Skin epidermis (tissue), 12 donors: ENCODE data around the gene CTNNA1.
A peak's percentile ranks its signal among the peaks of the same experiment; 100 is the strongest.
"Not testable (repeated sequence)": the region's sequence is repeated elsewhere in the genome, so short reads cannot be mapped to it uniquely, and the experiment has no call there.

Experiments used
- H3K27ac ChIP-seq, 21 experiments: fragments of 200-600 bp; sonication (generic) in 11 of 21; one replicate each; pipeline ENCODE4 v1.5.0; 2020; ENCODE audit warnings: mild to moderate bottlenecking in 3 of 21, inconsistent platforms in 2 of 21, moderate library complexity in 2 of 21
- H3K4me3 ChIP-seq, 7 experiments: fragments of 200-600 bp; sonication (generic) in 2 of 7; one replicate each; pipeline ENCODE4 v1.5.0; 2020; ENCODE audit warnings: inconsistent platforms in 2 of 7, mild to moderate bottlenecking in 2 of 7, moderate library complexity in 1 of 7

The CTNNA1 gene

DNA sequence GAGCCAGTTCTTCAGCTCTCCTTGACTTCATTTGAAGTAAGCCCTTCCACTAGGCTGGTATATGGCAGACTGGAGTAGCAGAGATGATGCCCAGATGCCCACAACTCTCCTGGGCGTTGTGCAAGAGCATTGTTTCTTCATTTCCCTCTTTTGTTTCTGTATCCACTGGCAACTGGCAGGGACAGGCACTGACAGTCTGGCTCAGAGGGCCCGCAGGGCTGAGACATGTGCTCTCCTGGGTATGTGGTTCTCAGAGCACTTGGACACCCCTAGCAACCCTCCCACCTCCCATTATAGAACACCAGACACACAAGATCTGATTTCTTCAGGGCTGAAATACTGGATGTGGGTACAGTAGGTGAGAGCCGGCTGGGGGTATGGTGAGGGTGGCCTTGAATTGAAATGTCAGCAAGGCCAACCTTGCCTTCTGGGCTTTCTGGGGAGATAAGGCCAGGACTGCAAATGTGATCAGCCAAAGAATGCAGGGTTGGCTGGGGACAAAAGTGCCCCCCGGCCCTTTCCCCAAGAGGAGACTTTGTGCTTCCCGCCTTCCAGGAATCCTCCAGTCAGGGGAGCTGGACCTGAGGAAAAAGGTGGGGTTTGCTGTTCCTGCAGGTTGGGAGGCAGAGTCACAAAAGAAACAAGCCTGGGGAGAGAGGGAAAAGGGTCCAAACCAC is 28.6 kb upstream of the CTNNA1 start:
- Histone ChIP-seq H3K4me3 (no peak overlapping the region), H3K27ac (peak overlapping the region in 8 of 21 experiments; percentile 23 to 86 (median 51))

DNA sequence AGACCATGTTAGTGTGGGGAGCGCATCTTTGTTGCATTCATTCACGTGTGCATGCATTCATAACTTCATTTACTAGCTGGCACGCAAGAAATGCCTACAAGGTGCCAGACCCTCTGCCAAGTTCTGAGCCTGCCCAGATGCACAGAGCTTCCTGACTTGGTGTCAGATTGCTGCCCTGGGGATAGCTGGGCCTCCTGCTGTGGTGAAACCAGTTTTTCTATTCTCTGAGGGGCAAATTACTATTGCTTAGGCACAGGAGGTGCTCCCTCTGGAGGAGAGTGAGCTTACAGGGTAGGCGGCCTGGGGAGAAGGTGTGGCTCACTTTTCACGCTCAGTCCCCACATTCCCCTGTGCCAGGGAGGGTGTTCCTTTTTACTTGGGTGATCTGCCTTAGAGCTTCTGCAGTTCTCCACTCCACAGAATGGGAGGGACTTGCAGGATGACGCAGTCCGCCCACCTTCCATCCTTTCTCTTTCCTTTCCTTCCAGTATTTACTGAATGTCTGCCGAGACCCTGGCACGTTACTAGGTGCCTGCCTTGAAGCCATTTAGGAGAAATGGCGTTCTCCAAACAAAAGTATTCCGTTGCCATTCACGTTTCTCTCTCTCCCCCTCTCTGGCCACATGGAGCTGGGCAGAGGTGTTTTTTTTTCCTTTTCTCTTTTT is 27.9 kb upstream of the CTNNA1 start:
- Histone ChIP-seq H3K4me3 (no peak overlapping the region), H3K27ac (peak overlapping the region in 16 of 21 experiments; percentile 15 to 87 (median 75))

DNA sequence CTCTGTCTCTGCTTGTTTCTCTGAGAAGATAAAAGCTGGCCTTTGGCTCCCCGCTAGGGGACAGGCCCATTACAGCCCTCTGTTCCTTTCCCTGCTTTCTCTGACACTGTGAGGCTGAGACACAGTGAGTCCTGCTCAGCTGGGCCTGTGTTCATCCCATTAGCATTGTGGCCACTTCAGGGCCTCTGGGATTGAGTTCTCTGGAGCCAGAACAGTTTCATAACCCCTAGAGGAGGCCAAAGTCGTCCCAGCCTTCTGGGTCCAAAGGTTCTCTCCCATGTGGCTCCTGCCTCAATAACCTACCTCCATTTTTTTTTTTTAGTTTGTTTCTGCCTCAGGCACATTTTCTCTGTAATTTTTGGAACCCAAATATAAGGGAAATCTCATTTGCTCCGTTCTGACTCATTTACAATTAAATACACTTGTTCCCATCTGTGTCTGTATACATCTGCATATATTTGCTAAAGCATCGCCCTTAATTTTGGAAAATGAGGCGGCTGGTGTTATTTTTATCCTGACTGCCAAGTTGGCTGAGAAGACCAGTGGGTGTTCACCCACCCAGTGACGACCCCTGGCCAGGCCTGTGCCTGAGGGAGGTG is 27.3 kb upstream of the CTNNA1 start:
- no peak overlapping the region for H3K4me3 ChIP-seq

DNA sequence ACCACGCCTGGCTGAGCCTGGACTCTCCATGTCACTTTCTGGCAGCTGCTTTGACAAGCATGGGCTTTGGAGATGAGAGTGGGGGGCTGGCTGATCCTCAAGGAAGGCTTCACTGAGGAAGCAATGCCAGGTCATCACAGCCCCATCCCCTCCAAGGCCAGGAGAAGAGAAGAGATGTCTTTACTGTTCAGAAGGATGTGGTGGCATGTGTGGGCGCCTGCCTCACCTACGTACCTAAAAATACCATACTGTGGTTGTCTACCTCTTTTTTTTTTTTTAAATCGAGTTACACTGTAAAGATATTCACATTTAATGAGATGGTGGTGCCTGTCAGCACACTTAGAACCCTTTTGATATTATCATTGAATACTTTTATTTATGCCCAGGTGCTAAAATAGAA is 26.4 kb upstream of the CTNNA1 start:
- Histone ChIP-seq H3K4me3 (no peak overlapping the region), H3K27ac (peak overlapping the region in 5 of 21 experiments; percentile 66 to 87 (median 81))

More for the DNA sequence above, 27.3 kb upstream of the CTNNA1 start:
- H3K27ac ChIP-seq: peak overlapping the region in 16 of 21 experiments; percentile 15 to 87 (median 75)

DNA sequence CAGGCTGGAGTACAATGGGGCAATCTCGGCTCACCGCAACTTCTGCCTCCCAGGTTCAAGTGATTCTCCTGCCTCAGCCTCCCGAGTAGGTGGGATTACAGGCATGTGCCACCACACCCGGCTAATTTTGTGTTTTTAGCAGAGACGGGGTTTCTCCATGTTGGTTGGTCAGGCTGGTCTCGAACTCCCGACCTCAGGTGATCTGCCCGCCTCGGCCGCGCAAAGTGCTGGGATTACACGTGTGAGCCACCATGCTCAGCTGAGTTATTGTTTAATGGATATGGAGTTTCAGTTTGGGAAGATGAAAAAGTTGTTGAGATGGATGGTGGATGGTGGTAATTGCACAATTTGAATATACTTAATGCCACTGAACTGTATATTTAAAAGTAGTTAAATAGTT is 22.7 kb upstream of the CTNNA1 start:
- H3K4me3 ChIP-seq, H3K27ac ChIP-seq: not testable (repeated sequence)

DNA sequence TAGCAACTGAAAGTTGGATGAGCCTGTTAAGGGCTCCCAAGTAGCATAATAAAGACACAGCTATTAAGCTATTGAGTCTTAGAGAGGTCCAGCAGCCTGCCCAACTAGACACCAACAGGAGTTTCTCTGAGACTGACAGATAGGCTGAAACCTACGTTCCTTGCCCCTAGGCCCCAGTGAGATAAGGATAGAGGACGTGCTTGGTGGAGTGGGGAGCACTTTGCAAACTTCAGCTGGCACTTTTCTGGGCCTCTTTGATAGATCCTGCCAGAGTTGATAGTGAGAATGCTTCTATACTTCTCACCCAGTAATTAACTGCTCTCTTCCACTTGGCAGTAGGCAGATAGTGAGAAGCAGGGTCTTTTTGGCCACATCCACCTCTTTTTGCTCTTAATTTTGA is 20.8 kb upstream of the CTNNA1 start:
- no peak overlapping the region for H3K27ac ChIP-seq
- H3K4me3 ChIP-seq: no peak overlapping the region

DNA sequence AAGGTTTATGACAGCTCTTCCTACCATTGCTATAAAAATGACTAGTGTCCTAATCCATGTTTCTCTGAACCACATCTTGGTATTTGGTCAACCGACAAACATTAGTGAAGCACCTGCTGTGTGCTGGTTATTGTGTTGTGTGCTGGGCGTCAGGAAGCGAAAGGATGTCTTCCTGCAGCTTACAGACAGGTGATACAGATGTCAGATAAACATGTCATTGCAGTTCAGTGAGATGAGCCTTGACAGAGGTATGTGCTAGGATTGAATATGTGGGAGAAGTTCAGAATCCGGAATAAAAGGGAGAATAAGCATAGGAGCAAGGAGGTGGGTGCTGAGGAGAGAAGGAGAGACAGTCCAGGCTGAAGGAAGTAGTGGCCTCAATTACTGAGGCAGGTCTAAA is 20.3 kb upstream of the CTNNA1 start:
- no peak overlapping the region for H3K4me3 ChIP-seq
- H3K27ac ChIP-seq: no peak overlapping the region

DNA sequence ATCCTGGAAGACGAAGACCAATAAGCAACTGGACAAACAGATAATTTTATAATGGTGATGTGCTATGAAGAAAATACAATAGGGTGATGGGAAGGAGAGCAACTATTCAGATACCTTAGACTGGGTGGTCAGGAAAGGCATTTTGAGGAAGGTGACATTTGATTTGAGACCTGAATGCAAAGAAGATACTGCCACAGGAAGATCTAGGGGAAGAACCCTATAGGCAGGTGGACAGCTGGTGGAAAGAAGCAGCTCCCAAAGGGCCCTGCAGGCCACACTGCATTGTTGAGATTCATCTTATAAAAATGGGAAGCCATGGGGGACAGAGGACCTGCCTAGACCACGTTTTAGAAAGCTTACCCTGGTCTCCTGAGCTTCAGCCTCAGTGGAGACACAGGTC is 19.7 kb upstream of the CTNNA1 start:
- Histone ChIP-seq H3K27ac (no peak overlapping the region), H3K4me3 (no peak overlapping the region)

DNA sequence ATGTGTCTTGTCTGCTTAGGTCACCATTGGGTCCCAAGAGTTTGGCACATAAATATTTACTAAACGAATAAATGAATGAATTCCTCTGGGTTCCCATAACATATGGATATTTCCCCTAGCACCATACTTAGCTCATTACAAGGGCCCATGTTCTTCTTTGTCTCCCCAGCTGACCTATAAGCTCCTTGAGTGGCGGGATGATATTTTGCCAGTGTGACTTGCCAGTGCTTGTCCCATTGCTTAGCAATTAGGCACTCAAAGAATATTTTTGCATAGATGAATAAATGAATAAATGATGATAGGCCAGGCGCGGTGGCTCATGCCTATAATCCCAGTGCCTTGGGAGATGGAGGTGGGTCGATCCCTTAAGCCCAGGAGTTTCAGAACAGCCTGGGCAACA is 16.9 kb upstream of the CTNNA1 start:
- Histone ChIP-seq H3K4me3 (no peak overlapping the region), H3K27ac (no peak overlapping the region)

DNA sequence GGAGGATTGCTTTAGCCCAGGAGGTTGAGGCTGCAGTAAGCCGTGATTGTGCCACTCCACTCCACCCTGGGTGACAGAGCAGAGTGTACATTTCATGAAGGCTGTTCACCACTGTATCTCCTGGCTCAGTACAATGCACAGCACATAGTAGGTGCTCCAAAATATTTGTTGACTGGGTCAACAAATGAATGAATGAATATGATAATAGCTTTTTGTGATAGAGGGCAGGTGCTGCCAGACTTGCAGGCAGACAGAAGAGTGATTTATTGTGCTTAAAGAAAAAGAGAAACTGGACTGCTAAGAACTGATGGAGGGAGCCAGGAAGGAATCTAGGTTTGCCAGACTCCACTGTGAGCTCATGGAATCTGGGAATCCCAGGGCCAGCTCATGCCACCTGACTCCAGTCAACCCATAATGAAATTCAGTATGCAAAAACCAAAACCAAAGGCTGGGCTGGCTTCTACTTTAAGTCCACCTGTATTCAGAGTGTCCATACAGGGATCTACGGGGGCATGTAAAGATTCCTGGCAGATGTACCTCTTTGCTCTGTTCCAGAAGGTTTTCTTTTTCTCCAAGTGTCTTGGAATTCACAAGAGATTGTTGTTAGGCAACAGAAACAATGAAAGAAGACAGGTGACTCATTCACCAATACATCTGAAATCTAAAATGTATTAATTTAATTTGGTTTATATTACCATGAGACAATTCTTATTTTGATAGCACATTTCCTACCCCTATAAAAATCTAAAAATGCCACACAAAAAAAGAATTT is 15.5 kb upstream of the CTNNA1 start:
- Histone ChIP-seq H3K4me3 (no peak overlapping the region), H3K27ac (no peak overlapping the region)

DNA sequence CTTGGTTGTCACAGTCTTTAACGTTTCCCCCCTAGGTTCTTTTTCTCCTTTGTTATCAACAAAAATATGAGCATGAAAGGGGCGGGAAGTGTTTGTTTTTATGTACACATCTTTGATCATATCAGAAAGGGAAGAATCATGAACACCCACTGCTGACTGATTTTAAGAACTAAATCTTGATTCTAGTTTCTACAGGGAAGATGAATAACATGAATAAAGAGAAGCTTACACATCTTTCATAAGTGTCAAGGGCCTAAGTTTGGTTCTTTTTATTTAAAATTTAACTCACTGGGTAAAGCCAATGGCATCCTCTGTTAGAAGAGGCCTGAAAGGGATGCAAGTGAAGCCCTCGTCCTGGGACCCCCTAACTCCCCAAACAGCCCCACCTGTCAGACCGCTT is 14.8 kb upstream of the CTNNA1 start:
- Histone ChIP-seq H3K27ac (no peak overlapping the region), H3K4me3 (no peak overlapping the region)

DNA sequence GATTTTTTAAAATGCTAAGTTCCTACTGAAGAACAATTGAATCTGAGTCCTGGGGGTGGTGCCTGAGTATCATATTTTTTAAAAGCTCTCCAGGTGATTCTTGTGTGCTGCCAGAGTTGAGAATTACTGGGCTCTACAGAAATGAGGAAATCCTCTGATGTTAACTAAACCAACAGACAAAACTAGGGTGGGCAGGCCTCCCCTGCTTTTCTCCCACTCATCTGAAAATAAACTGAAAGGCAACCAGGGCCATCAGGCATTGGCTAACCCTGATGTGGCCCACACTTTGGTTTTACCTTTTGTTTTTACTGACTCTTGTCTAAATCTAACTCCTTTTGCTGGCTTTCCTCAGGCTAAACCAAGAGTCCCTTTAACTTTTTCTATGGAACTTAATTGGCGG is 13.3 kb upstream of the CTNNA1 start:
- Histone ChIP-seq H3K4me3 (no peak overlapping the region), H3K27ac (no peak overlapping the region)

DNA sequence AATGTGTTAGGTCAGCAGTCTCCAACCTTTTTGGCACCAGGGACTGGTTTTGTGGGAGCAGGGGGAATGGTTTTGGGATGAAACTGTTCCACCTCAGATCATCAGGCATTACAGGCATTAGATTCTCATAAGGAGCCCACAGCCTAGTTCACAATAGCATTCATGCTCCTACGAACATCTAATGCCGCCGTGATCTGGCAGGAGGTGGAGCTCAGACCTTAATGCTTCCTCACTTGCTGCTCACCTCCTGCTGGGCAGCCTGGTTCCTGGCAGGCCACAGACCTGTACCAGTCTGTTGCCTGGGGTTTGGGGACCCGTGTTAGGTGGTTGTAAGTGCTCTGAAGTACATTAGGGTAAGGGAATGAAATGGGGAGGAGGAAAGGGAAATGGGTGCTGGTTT is 9.7 kb upstream of the CTNNA1 start:
- Histone ChIP-seq H3K27ac (no peak overlapping the region), H3K4me3 (no peak overlapping the region)

DNA sequence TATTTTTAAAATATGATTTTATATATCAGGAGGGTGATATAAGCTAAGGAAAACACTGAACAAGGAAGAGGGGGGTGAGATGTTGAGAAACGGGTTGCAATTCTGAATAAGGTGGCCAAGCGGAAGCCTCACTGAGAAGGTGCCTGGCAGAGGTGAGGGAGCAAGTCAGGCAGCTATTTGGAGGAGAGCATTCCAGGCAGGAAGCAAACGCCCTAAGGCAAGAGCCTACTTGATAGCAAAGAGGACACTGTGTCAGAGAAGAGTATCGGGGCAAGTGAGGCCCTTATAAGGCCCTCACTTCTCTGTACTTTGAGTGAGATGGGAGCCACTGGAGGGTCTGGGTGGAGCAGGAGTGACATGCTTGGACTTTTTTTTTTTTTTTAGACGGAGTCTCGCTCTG is 8.0 kb upstream of the CTNNA1 start:
- no peak overlapping the region for H3K27ac ChIP-seq

DNA sequence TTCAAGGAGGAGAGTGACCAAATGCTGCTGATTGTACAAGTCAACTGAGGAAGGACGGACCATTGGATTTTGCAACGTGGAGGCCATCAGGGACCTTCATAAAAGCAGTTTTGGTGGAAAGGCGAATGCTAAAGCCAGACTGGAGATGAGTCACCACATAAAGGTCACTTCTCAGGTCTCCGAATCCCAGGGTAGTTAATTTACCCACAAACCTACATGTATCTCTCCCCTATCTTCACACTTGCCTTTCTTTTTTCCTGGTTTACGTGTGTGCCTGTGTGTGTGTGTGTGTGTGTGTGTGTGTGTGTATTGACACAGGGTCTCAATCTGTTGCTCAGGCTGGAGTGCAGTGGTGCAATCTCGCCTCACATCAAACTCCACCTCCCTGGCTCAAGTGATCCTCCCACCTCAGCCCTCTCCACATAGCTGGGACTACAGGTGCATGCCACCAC is 4.6 kb upstream of the CTNNA1 start:
- H3K27ac ChIP-seq: no peak overlapping the region
- no peak overlapping the region for H3K4me3 ChIP-seq

More for the DNA sequence above, 8.0 kb upstream of the CTNNA1 start:
- H3K4me3 ChIP-seq: no peak overlapping the region

DNA sequence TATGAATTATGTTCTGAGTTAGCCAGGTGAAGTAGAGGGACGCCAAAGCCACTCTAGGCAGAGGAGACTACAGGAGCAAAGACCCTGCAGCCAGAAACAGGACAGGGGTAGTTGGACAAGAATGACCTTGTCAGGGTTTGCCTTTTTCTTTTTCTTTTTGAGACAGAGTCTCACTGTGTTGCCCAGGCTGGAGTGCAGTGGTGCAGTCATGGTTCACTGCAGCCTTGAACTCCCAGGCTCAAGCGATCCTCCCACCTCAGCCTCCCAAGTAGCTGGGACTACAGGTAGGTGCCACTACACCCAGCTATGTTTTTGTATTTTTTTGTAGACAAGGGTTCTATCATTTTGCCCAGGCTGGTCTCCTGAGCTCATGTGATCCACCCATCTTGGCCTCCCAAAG is 1.9 kb upstream of the CTNNA1 start:
- not testable (repeated sequence) for H3K4me3 ChIP-seq
- H3K27ac ChIP-seq: peak overlapping the region in 1 of 21 experiments; percentile 100

DNA sequence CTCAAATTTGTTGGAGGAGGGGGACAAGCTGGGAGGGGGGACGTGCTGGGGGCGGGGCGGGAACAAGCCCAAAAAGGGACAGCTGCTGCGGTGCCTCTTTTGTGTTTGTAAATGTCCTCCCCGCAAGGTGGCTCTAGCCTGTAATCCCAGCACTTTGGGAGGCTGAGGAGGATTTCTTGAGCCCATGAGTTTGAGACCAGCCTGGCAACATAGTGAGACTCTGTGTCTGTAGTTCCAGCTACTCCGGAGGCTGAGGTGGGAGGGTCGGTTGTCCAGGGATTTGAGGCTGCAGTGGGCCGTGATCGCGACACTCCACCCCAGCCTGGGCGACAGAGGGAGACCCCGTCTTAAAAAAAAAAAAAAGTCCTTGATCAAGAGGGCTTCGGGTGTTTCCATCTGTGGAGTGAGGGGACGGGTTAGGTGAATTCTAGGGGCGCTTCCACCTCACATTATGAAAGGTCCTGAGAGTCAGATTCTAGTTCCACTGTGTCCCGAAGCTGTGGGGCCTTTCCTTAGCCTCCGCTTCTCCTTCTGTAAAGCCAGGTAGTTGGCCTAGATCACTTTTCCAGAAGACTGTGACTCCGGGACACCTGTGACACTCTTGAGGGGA is 779 bp upstream of the CTNNA1 start:
- peak overlapping the region; percentile 90 to 100 (median 98) for H3K27ac ChIP-seq
- H3K4me3 ChIP-seq: peak overlapping the region; percentile 69 to 97 (median 85)

DNA sequence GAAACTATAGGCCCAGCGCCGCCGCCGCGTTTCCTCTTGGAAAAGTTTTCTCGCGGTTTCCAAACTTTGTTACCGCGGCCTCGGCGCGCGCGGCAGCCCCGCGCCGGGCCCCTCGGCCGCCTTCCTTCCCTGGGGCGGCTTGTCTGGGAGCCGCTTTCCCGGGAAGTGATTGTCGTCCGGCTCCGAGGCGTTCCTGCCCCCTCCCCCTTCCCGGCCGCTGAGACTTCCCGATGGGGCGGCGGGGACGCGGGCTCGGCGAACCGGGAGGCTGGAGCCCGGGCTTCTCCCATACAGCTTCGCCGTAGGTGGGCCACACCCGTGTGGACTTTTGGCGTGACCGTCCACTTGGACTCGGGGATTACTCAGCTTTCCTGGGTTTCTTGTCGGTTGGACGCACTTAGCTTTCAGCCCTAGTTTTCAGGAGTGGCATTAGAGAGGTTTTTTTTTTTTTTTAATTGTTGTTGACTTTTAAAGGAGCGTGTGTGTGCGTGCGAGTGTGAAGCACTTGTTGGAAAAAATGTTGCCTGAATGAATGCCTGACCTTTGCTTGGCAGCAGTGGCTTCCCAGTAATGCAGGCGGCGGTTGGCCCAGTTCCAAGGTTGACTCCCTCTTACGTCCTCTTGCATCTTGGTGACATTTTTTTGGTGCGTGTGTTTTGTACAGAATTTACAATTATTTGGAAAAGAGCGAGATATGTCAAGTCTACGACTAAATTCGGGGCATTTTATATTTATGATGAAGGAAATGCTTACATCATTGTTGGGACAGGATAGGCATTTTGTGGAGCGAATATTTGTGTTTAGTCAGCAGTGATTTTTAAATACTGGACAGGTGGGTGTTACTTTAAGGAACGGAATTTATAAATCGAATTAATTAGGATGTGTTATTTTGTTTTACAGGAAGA is 821 bp downstream of the CTNNA1 start:
- H3K27ac ChIP-seq: peak overlapping the region; percentile 90 to 100 (median 98)
- peak overlapping the region; percentile 69 to 97 (median 85) for H3K4me3 ChIP-seq

DNA sequence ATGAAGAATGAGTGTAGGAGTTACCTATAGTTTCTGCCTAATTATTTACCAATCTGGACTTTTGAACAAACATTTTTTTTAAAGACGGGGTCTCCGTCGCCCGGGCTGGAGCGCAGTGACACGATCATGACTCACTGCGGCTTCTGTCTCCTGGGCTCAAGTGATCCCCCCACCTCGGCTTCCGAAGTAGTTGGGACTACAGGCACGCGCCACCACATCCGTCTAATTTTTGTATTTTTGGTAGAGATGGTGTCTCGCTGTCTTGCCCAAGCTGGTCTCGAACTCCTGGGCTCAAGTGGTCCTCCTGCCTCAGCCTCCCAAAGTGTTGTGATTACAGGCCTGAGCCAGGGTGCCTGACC is 1.5 kb downstream of the CTNNA1 start:
- H3K4me3 ChIP-seq: peak overlapping the region; percentile 69 to 97 (median 85)
- H3K27ac ChIP-seq: peak overlapping the region in 12 of 21 experiments; percentile 33 to 100 (median 99)
